Astrocyte (in vitro differentiated cells and primary cell): ENCODE measurements around the gene NPTXR. TPM values are rescaled to one million over a fixed set of nuclear protein-coding genes. Genes with fewer than 3 reads are reported as not detected.
"Not testable (repeated sequence)": the region's sequence is repeated elsewhere in the genome, so short reads cannot be mapped to it uniquely, and the experiment has no call there.

ENCODE experiments used
- DNase-seq: peaks from one replicate; pipeline ENCODE4 v3.0.0-alpha.2; 2010; ENCODE audit warnings: low read depth
- FAIRE-seq: peaks from 2 replicates; lab custom pipeline; 2011; peaks lifted over from hg19 to GRCh38; lab: Jason Lieb, UNC
- H2AFZ ChIP-seq: 2 replicates; pipeline ENCODE4 v1.6.0; 2012; ENCODE audit warnings: low read depth, low read length, inconsistent platforms
- H3K27ac ChIP-seq: 2 replicates; pipeline ENCODE4 v1.5.1; 2011; ENCODE audit warnings: low read depth, low read length, inconsistent platforms
- H3K27me3 ChIP-seq: 2 replicates; pipeline ENCODE4 v1.6.0; 2011; ENCODE audit warnings: low read length, inconsistent platforms; ENCODE audit not compliant: insufficient read depth
- H3K36me3 ChIP-seq: 2 replicates; pipeline ENCODE4 v1.5.1; 2011; ENCODE audit warnings: low read length, inconsistent platforms; ENCODE audit not compliant: insufficient read depth
- H3K4me1 ChIP-seq: 2 replicates; pipeline ENCODE4 v1.5.1; 2011; ENCODE audit warnings: low read length, inconsistent platforms; ENCODE audit not compliant: insufficient read depth
- H3K4me2 ChIP-seq: 2 replicates; pipeline ENCODE4 v1.6.0; 2012; ENCODE audit warnings: low read length, inconsistent platforms
- H3K4me3 ChIP-seq: 2 replicates; pipeline ENCODE4 v1.5.1; 2011; ENCODE audit warnings: low read depth, mild to moderate bottlenecking, low read length, inconsistent platforms; ENCODE audit not compliant: insufficient read depth
- H3K79me2 ChIP-seq: 2 replicates; pipeline ENCODE4 v1.6.0; 2012; ENCODE audit warnings: mild to moderate bottlenecking, low read length, inconsistent platforms; ENCODE audit not compliant: insufficient read depth
- H3K9ac ChIP-seq: 2 replicates; pipeline ENCODE4 v1.6.0; 2012; ENCODE audit warnings: mild to moderate bottlenecking, low read length, inconsistent platforms
- H3K9me3 ChIP-seq: 2 replicates; pipeline ENCODE4 v1.5.1; 2012; ENCODE audit warnings: low read depth, mild to moderate bottlenecking, low read length, inconsistent platforms; ENCODE audit not compliant: insufficient read depth
- H4K20me1 ChIP-seq: 2 replicates; pipeline ENCODE4 v1.6.0; 2012; ENCODE audit warnings: low read length, inconsistent platforms; ENCODE audit not compliant: insufficient read depth
- H3K27ac Mint-ChIP-seq: one replicate; pipeline ENCODE4 v1.8.0; 2021; ENCODE audit warnings: mild to moderate bottlenecking, mixed read lengths; ENCODE audit not compliant: unreplicated experiment
- H3K27me3 Mint-ChIP-seq: one replicate; pipeline ENCODE4 v1.8.0; 2021; ENCODE audit warnings: low read depth, mixed read lengths; ENCODE audit not compliant: unreplicated experiment
- H3K36me3 Mint-ChIP-seq: one replicate; pipeline ENCODE4 v1.8.0; 2021; ENCODE audit warnings: low read depth, mixed read lengths; ENCODE audit not compliant: unreplicated experiment
- H3K4me1 Mint-ChIP-seq: one replicate; pipeline ENCODE4 v1.8.0; 2021; ENCODE audit warnings: low read depth, mixed read lengths; ENCODE audit not compliant: unreplicated experiment
- H3K4me3 Mint-ChIP-seq: one replicate; pipeline ENCODE4 v1.8.0; 2021; ENCODE audit warnings: mild to moderate bottlenecking, moderate library complexity, mixed read lengths; ENCODE audit not compliant: unreplicated experiment
- H3K9me3 Mint-ChIP-seq: one replicate; pipeline ENCODE4 v1.8.0; 2021; ENCODE audit warnings: mild to moderate bottlenecking, mixed read lengths; ENCODE audit not compliant: unreplicated experiment
- CTCF ChIP-seq: IDR thresholded peaks from 2 replicates; pipeline ENCODE4 v1.5.1; 2011; ENCODE audit warnings: low read depth, mild to moderate bottlenecking, inconsistent platforms, low read length, moderate library complexity; ENCODE audit not compliant: insufficient read depth
- EZH2 ChIP-seq: IDR thresholded peaks from 2 replicates; pipeline ENCODE4 v1.6.1; 2012; ENCODE audit warnings: mild to moderate bottlenecking, low read length, inconsistent platforms; ENCODE audit not compliant: insufficient read depth
- total RNA-seq: library from RNA; stranded (reverse); gene quantifications from 2 replicates; pipeline ENCODE4 v1.2.1, GENCODE V29; 2021

The NPTXR gene
- total RNA-seq, 1 donor from 2014 or later, result 5.4 TPM

DNA sequence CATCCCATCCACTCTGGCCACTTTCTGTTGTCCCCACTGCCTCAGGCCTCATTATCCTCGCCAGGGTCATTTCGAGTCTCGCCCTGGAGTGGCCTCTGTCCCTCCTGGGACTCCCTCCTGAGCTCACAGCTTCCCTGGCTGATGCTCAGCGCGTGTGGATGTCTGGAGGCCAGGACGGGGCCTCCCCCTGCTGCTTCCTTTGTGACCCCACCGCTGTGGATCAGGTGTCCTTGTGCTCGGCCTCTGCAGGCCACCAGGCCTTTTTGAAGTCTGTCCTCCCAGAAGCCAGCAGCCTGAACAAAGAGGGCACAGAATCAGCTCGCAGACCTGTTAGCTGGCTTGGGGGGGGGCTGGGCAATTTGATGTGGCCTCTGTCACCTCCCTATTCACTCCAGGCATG is 14.7 kb upstream of the NPTXR start:
- Histone ChIP-seq H2AFZ (no peak overlapping the region), H3K9ac (no peak overlapping the region), H3K36me3 (no peaks in the 10 kb centered on the region), H3K9me3 (no peaks in the 10 kb centered on the region), H4K20me1 (peaks cover 30% of the 10 kb centered on the region), H3K4me3 (no peak overlapping the region), H3K79me2 (no peaks in the 10 kb centered on the region), H3K4me1 (peaks cover 3% of the 10 kb centered on the region), H3K27ac (no peak overlapping the region), H3K4me2 (no peak overlapping the region), H3K27me3 (no peaks in the 10 kb centered on the region)
- no peak overlapping the region for H3K27ac Mint-ChIP-seq
- DNase-seq (no peak), FAIRE-seq (no peak)
- H3K9me3 Mint-ChIP-seq, result no peaks in the 10 kb centered on the region
- H3K36me3 Mint-ChIP-seq, result no peaks in the 10 kb centered on the region
- no peaks in the 10 kb centered on the region for H3K4me1 Mint-ChIP-seq
- peak overlapping the region; percentile 46 for H3K4me3 Mint-ChIP-seq
- H3K27me3 Mint-ChIP-seq, result peaks cover 14% of the 10 kb centered on the region
- TF ChIP-seq CTCF (no peak), EZH2 (no peak)

GRCh38 chr22:38854476-38854875 is 10.6 kb upstream of the NPTXR start:
- not testable (repeated sequence) for H3K4me3 ChIP-seq, H3K9me3 Mint-ChIP-seq, H3K27me3 ChIP-seq, H3K36me3 ChIP-seq, H3K4me3 Mint-ChIP-seq, H3K79me2 ChIP-seq, H3K9ac ChIP-seq, FAIRE-seq, H3K4me2 ChIP-seq, H3K27ac Mint-ChIP-seq, H3K36me3 Mint-ChIP-seq, H4K20me1 ChIP-seq, H3K9me3 ChIP-seq, H3K27ac ChIP-seq, DNase-seq, H3K4me1 Mint-ChIP-seq, H2AFZ ChIP-seq
- peaks cover 14% of the 10 kb centered on the region for H3K27me3 Mint-ChIP-seq
- H3K4me1 ChIP-seq, result peaks cover 16% of the 10 kb centered on the region

- H3K36me3 ChIP-seq, H3K27me3 ChIP-seq, H3K4me3 ChIP-seq, H3K27ac ChIP-seq, H3K79me2 ChIP-seq, DNase-seq, H3K9me3 Mint-ChIP-seq, H3K4me1 Mint-ChIP-seq, H3K9ac ChIP-seq, H3K4me3 Mint-ChIP-seq, H3K36me3 Mint-ChIP-seq, FAIRE-seq, H4K20me1 ChIP-seq, H3K9me3 ChIP-seq, H2AFZ ChIP-seq, H3K4me2 ChIP-seq, H3K27ac Mint-ChIP-seq: not testable (repeated sequence)
- peaks cover 16% of the 10 kb centered on the region for H3K4me1 ChIP-seq
- peaks cover 15% of the 10 kb centered on the region for H3K27me3 Mint-ChIP-seq
Measured at GRCh38 chr22:38853883-38854282, 10.1 kb upstream of the NPTXR start.

DNA sequence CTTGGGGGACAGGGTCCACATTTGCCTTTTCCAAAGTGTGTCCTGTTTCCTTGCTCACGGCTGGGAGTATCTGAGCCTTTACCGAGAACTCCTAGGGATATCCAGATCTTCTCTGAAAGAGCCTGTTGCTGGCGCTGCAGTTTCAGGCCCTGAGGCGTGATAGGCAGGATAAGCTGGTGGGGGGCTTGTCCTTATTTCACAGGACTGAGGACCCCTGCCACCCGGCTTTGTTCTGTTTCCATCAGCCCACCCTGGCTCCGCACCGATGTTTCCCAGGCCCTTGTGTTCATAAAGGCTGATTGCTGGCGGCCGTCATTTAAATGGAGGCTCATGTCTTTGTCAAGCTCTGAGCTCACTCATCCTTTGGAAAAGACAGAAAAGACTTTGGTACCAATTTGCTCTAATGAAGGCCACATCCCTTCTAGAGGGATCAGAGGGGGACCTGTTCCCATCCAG is 9.4 kb upstream of the NPTXR start:
- Histone ChIP-seq H3K9me3 (no peaks in the 10 kb centered on the region), H2AFZ (no peak overlapping the region), H3K4me1 (peaks cover 16% of the 10 kb centered on the region), H3K4me2 (no peak overlapping the region), H3K27me3 (peaks cover 2% of the 10 kb centered on the region), H3K9ac (no peak overlapping the region), H3K36me3 (no peaks in the 10 kb centered on the region), H3K27ac (no peak overlapping the region), H3K79me2 (no peaks in the 10 kb centered on the region), H4K20me1 (no peaks in the 10 kb centered on the region), H3K4me3 (no peak overlapping the region)
- DNase-seq (no peak), FAIRE-seq (no peak)
- no peak overlapping the region for H3K27ac Mint-ChIP-seq
- H3K9me3 Mint-ChIP-seq, result no peaks in the 10 kb centered on the region
- H3K4me1 Mint-ChIP-seq, result peaks cover 8% of the 10 kb centered on the region
- H3K4me3 Mint-ChIP-seq, result no peak overlapping the region
- no peaks in the 10 kb centered on the region for H3K36me3 Mint-ChIP-seq
- H3K27me3 Mint-ChIP-seq, result peaks cover 17% of the 10 kb centered on the region
- no peak for TF ChIP-seq CTCF
- TF ChIP-seq EZH2, result no peak
